Measurements from ENCODE around the gene PPM1J. TPM values are rescaled to one million over a fixed set of nuclear protein-coding genes. Genes with fewer than 3 reads are reported as not detected.

Gene PPM1J
- polyA plus RNA-seq, 4 donors: 0.87 to 1.9 (median 1.3) TPM

- no peak for DNase-seq (ENCODE audit: low read depth in 4 of 4, low spot score in 3 of 4)
Observed at GRCh38 chr1:112692681-112693080, 22.5 kb downstream of the PPM1J start.

GRCh38 chr1:112689842-112690237, 25.3 kb downstream of the PPM1J start:
- DNase-seq (ENCODE audit: low read depth in 4 of 4, low spot score in 3 of 4): no peak

GRCh38 chr1:112689196-112689841, 25.8 kb downstream of the PPM1J start:
- no peak for DNase-seq (ENCODE audit: low read depth in 4 of 4, low spot score in 3 of 4)

- no peak for DNase-seq (ENCODE audit: low read depth in 4 of 4, low spot score in 3 of 4)
Observed at GRCh38 chr1:112688781-112689193, 26.3 kb downstream of the PPM1J start.

GRCh38 chr1:112687785-112688496, 27.2 kb downstream of the PPM1J start:
- no peak for DNase-seq (ENCODE audit: low read depth in 4 of 4, low spot score in 3 of 4)

- no peak for DNase-seq (ENCODE audit: low read depth in 4 of 4, low spot score in 3 of 4)
Observed at GRCh38 chr1:112687361-112687760, 27.8 kb downstream of the PPM1J start.

GRCh38 chr1:112686835-112687234, 28.3 kb downstream of the PPM1J start:
- no peak for DNase-seq (ENCODE audit: low read depth in 4 of 4, low spot score in 3 of 4)

GRCh38 chr1:112686417-112686816, 28.7 kb downstream of the PPM1J start:
- no peak for DNase-seq (ENCODE audit: low read depth in 4 of 4, low spot score in 3 of 4)

- no peak for DNase-seq (ENCODE audit: low read depth in 4 of 4, low spot score in 3 of 4)
Observed at GRCh38 chr1:112685913-112686312, 29.2 kb downstream of the PPM1J start.

- no peak for DNase-seq (ENCODE audit: low read depth in 4 of 4, low spot score in 3 of 4)
Observed at GRCh38 chr1:112678605-112679004, 36.5 kb downstream of the PPM1J start.

- no peak for DNase-seq (ENCODE audit: low read depth in 4 of 4, low spot score in 3 of 4)
Observed at GRCh38 chr1:112677501-112677900, 37.6 kb downstream of the PPM1J start.

- DNase-seq (ENCODE audit: low read depth in 4 of 4, low spot score in 3 of 4): no peak
Observed at GRCh38 chr1:112676543-112676942, 38.6 kb downstream of the PPM1J start.

- DNase-seq (ENCODE audit: low read depth in 4 of 4, low spot score in 3 of 4): no peak
Observed at GRCh38 chr1:112675728-112676381, 39.3 kb downstream of the PPM1J start.

GRCh38 chr1:112674986-112675727, 40.0 kb downstream of the PPM1J start:
- peak in 3 of 4 donors; percentile 42 to 62 (median 50) for DNase-seq (ENCODE audit: low read depth in 4 of 4, low spot score in 3 of 4)

- peak; percentile 54 to 65 (median 56) for DNase-seq (ENCODE audit: low read depth in 4 of 4, low spot score in 3 of 4)
Observed at GRCh38 chr1:112674440-112674985, 40.6 kb downstream of the PPM1J start, which contains the start of gene MOV10. TSS of gene MOV10 (plus strand) at chr1:112674659. CDS start at chr1:112674913, 254 bp downstream.

- DNase-seq (ENCODE audit: low read depth in 4 of 4, low spot score in 3 of 4): peak in 3 of 4 donors; percentile 22 to 48 (median 35)
Observed at GRCh38 chr1:112673592-112674439, 41.3 kb downstream of the PPM1J start.

GRCh38 chr1:112672842-112673241, 42.3 kb downstream of the PPM1J start:
- no peak for DNase-seq (ENCODE audit: low read depth in 4 of 4, low spot score in 3 of 4)

- DNase-seq (ENCODE audit: low read depth in 4 of 4, low spot score in 3 of 4): no peak
Observed at GRCh38 chr1:112672009-112672408, 43.1 kb downstream of the PPM1J start.

- no peak for DNase-seq (ENCODE audit: low read depth in 4 of 4, low spot score in 3 of 4)
Observed at GRCh38 chr1:112666946-112667345, 48.2 kb downstream of the PPM1J start.

GRCh38 chr1:112665857-112666256, 49.3 kb downstream of the PPM1J start:
- no peak for DNase-seq (ENCODE audit: low read depth in 4 of 4, low spot score in 3 of 4)
